ENCODE measurements around the gene CYBB. TPM values are rescaled to one million over a fixed set of nuclear protein-coding genes. Genes with fewer than 3 reads are reported as not detected.

Gene CYBB
- total RNA-seq, 2 experiments from 2014 or later: 1.6 TPM

GRCh38 chrX:37752936-37753335, 26.9 kb upstream of the CYBB start:
- Histone ChIP-seq H3K4me1 (ENCODE audit: insufficient read depth, low read length) (peaks cover 39% of the 10 kb centered on the region), H3K9me3 (ENCODE audit: control insufficient read depth in 1 of 2, insufficient read depth in 1 of 2, low read length in 2 of 2) (no peaks in the 10 kb centered on the region), H3K27ac (ENCODE audit: low read depth in 1 of 2, low read length in 2 of 2) (no peak overlapping the region), H3K27me3 (ENCODE audit: control insufficient read depth in 1 of 2, insufficient read depth in 2 of 2, low read length in 2 of 2) (no peaks in the 10 kb centered on the region), H3K36me3 (ENCODE audit: insufficient read depth, low read length) (no peaks in the 10 kb centered on the region), H3K4me3 (ENCODE audit: low read length) (no peak overlapping the region)
- no peaks in the 10 kb centered on the region for H3K27me3 Mint-ChIP-seq
- DNase-seq (peak in 1 of 14 experiments; percentile 30), ATAC-seq (ENCODE audit: poor library complexity) (no peak)
- peaks cover 7% of the 10 kb centered on the region for H3K4me1 Mint-ChIP-seq (ENCODE audit: low read depth)
- ChIA-PET POLR2A (interaction anchor here (1.5 kb wide), 1 partner anchor 23 kb away, joined by 4 read pairs; no protein-coding TSS in a partner anchor), CTCF (interaction anchor here (1.3 kb wide), 1 partner anchor 414 kb away, joined by 3 read pairs; no protein-coding TSS in a partner anchor)
- no peak overlapping the region for H3K4me3 Mint-ChIP-seq
- intact Hi-C loops (cut with DNase I, micrococcal nuclease): loop anchor here in 1 of 2 experiments (5.0 kb wide), 1 partner anchor 34 kb away; no protein-coding TSS in a partner anchor
- H3K36me3 Mint-ChIP-seq (ENCODE audit: low read depth): no peaks in the 10 kb centered on the region
- no peak for TF ChIP-seq CTCF (IDR thresholded peaks at IDR 0.05)
- no peaks in the 10 kb centered on the region for H3K9me3 Mint-ChIP-seq
- peak overlapping the region; percentile 44 for H3K27ac Mint-ChIP-seq

GRCh38 chrX:37753384-37753783, 26.5 kb upstream of the CYBB start:
- POLR2A ChIA-PET: interaction anchor here (1.5 kb wide), 1 partner anchor 23 kb away, joined by 4 read pairs; no protein-coding TSS in a partner anchor
- no peak for DNase-seq
- peak overlapping the region; percentile 44 for H3K27ac Mint-ChIP-seq

GRCh38 chrX:37754516-37754915, 25.3 kb upstream of the CYBB start:
- no peak for ATAC-seq (ENCODE audit: poor library complexity)
- Histone ChIP-seq H3K27me3 (ENCODE audit: control insufficient read depth in 1 of 2, insufficient read depth in 2 of 2, low read length in 2 of 2) (no peaks in the 10 kb centered on the region), H3K4me3 (ENCODE audit: low read length) (no peak overlapping the region), H3K9me3 (ENCODE audit: control insufficient read depth in 1 of 2, insufficient read depth in 1 of 2, low read length in 2 of 2) (no peaks in the 10 kb centered on the region), H3K27ac (ENCODE audit: low read depth in 1 of 2, low read length in 2 of 2) (peak overlapping the region in 1 of 2 donors; percentile 45), H3K36me3 (ENCODE audit: insufficient read depth, low read length) (no peaks in the 10 kb centered on the region), H3K4me1 (ENCODE audit: insufficient read depth, low read length) (peaks cover 39% of the 10 kb centered on the region)
- ChIA-PET CTCF (no interaction called here), POLR2A (interaction anchor here (1.3 to 1.5 kb wide), 3 partner anchors 9 to 71 kb away, joined by 3 to 6 read pairs (median 4); no protein-coding TSS in a partner anchor)
- H3K27ac Mint-ChIP-seq: no peak overlapping the region
- no peak for TF ChIP-seq CTCF (IDR thresholded peaks at IDR 0.05)
- intact Hi-C loops (cut with DNase I, micrococcal nuclease): loop anchor here in 1 of 2 experiments (5.0 kb wide), 1 partner anchor 33 kb away; no protein-coding TSS in a partner anchor
- H3K27me3 Mint-ChIP-seq: no peaks in the 10 kb centered on the region
- no peak overlapping the region for H3K4me3 Mint-ChIP-seq
- peak in 1 of 14 experiments; percentile 14 for DNase-seq
- H3K9me3 Mint-ChIP-seq: no peaks in the 10 kb centered on the region
- H3K4me1 Mint-ChIP-seq (ENCODE audit: low read depth): peaks cover 15% of the 10 kb centered on the region
- H3K36me3 Mint-ChIP-seq (ENCODE audit: low read depth): no peaks in the 10 kb centered on the region

More at GRCh38 chrX:37753384-37753783, 26.5 kb upstream of the CYBB start:
- CTCF ChIA-PET: interaction anchor here (1.3 kb wide), 1 partner anchor 413 kb away, joined by 3 read pairs; no protein-coding TSS in a partner anchor
- Mint-ChIP-seq H3K4me3 (no peak overlapping the region), H3K36me3 (ENCODE audit: low read depth) (no peaks in the 10 kb centered on the region), H3K9me3 (no peaks in the 10 kb centered on the region), H3K4me1 (ENCODE audit: low read depth) (peaks cover 9% of the 10 kb centered on the region), H3K27me3 (no peaks in the 10 kb centered on the region)
- H3K4me1 ChIP-seq (ENCODE audit: insufficient read depth, low read length): peaks cover 39% of the 10 kb centered on the region
- H3K36me3 ChIP-seq (ENCODE audit: insufficient read depth, low read length): no peaks in the 10 kb centered on the region
- intact Hi-C loops (cut with DNase I, micrococcal nuclease): loop anchor here in 1 of 2 experiments (5.0 kb wide), 1 partner anchor 34 kb away; no protein-coding TSS in a partner anchor
- no peaks in the 10 kb centered on the region for H3K27me3 ChIP-seq (ENCODE audit: control insufficient read depth in 1 of 2, insufficient read depth in 2 of 2, low read length in 2 of 2)
- TF ChIP-seq CTCF (IDR thresholded peaks at IDR 0.05): no peak
- no peaks in the 10 kb centered on the region for H3K9me3 ChIP-seq (ENCODE audit: control insufficient read depth in 1 of 2, insufficient read depth in 1 of 2, low read length in 2 of 2)
- no peak overlapping the region for H3K27ac ChIP-seq (ENCODE audit: low read depth in 1 of 2, low read length in 2 of 2)
- no peak overlapping the region for H3K4me3 ChIP-seq (ENCODE audit: low read length)
- ATAC-seq (ENCODE audit: poor library complexity): no peak
